Endothelial cell (in vitro differentiated cells): ENCODE measurements around the gene RIGI. TPM values are rescaled to one million over a fixed set of nuclear protein-coding genes. Genes with fewer than 3 reads are reported as not detected.
A peak's percentile ranks its signal among the peaks of the same experiment; 100 is the strongest.
"Not testable (repeated sequence)": the region's sequence is repeated elsewhere in the genome, so short reads cannot be mapped to it uniquely, and the experiment has no call there.

Source experiments
- DNase-seq: peaks from one replicate; pipeline ENCODE4 v3.0.0; 2021; ENCODE audit warnings: low spot score
- H3K27ac Mint-ChIP-seq: one replicate; pipeline ENCODE4 v1.8.0; 2021; ENCODE audit warnings: mixed read lengths, inconsistent platforms; ENCODE audit not compliant: unreplicated experiment
- H3K27me3 Mint-ChIP-seq: one replicate; pipeline ENCODE4 v1.8.0; 2021; ENCODE audit warnings: mild to moderate bottlenecking, moderate library complexity, mixed read lengths, inconsistent platforms; ENCODE audit not compliant: unreplicated experiment
- H3K36me3 Mint-ChIP-seq: one replicate; pipeline ENCODE4 v1.8.0; 2021; ENCODE audit warnings: mild to moderate bottlenecking, low read depth, mixed read lengths, inconsistent platforms; ENCODE audit not compliant: unreplicated experiment
- H3K4me1 Mint-ChIP-seq: one replicate; pipeline ENCODE4 v1.8.0; 2021; ENCODE audit warnings: mild to moderate bottlenecking, mixed read lengths, inconsistent platforms; ENCODE audit not compliant: unreplicated experiment
- H3K4me3 Mint-ChIP-seq: one replicate; pipeline ENCODE4 v1.8.0; 2021; ENCODE audit warnings: mild to moderate bottlenecking, mixed read lengths, inconsistent platforms; ENCODE audit not compliant: unreplicated experiment
- H3K9me3 Mint-ChIP-seq: one replicate; pipeline ENCODE4 v1.8.0; 2021; ENCODE audit warnings: mixed read lengths, inconsistent platforms; ENCODE audit not compliant: unreplicated experiment
- CTCF ChIP-seq: fragments of 200-600 bp; sonication (generic); IDR thresholded peaks from one replicate; pipeline ENCODE4 v1.5.0; 2021; ENCODE audit warnings: antibody characterized with exemption; ENCODE audit not compliant: unreplicated experiment
- total RNA-seq: library from RNA; stranded (reverse); fragmentation: NEBNext Ultra II Directional; extraction: Animal tissue kit (Norgen Biotek cat#: 25700); gene quantifications from one replicate; pipeline ENCODE4 v1.2.1, GENCODE V29; 2021; ENCODE audit not compliant: unreplicated experiment

Gene RIGI
- total RNA-seq, 1 donor from 2014 or later: 8.4 TPM

- Mint-ChIP-seq H3K4me3 (no peak overlapping the region), H3K27ac (no peak overlapping the region)
Measured at GRCh38 chr9:32533816-32534215, 7.8 kb upstream of the RIGI start.

GRCh38 chr9:32533336-32533735 is 7.3 kb upstream of the RIGI start:
- Mint-ChIP-seq H3K4me1 (no peaks in the 10 kb centered on the region), H3K9me3 (no peaks in the 10 kb centered on the region), H3K4me3 (no peak overlapping the region), H3K27me3 (no peaks in the 10 kb centered on the region), H3K27ac (no peak overlapping the region), H3K36me3 (no peaks in the 10 kb centered on the region)
- no peak for DNase-seq
- TF ChIP-seq CTCF: no peak

More at GRCh38 chr9:32533816-32534215, 7.8 kb upstream of the RIGI start:
- Mint-ChIP-seq H3K27me3 (no peaks in the 10 kb centered on the region), H3K36me3 (no peaks in the 10 kb centered on the region), H3K4me1 (no peaks in the 10 kb centered on the region), H3K9me3 (no peaks in the 10 kb centered on the region)
- TF ChIP-seq CTCF: no peak
- DNase-seq: no peak

GRCh38 chr9:32526707-32527048 is 682 bp upstream of the RIGI start:
- peak overlapping the region; percentile 87 for H3K27ac Mint-ChIP-seq
- peaks cover 3% of the 10 kb centered on the region for H3K27me3 Mint-ChIP-seq
- DNase-seq: no peak
- no peak for TF ChIP-seq CTCF
- H3K9me3 Mint-ChIP-seq: peaks cover 6% of the 10 kb centered on the region
- peaks cover 20% of the 10 kb centered on the region for H3K36me3 Mint-ChIP-seq
- H3K4me3 Mint-ChIP-seq: peak overlapping the region; percentile 91
- H3K4me1 Mint-ChIP-seq: peaks cover 13% of the 10 kb centered on the region

GRCh38 chr9:32525709-32526030 is 326 bp downstream of the RIGI start:
- no peak for TF ChIP-seq CTCF
- peaks cover 9% of the 10 kb centered on the region for H3K9me3 Mint-ChIP-seq
- peaks cover 13% of the 10 kb centered on the region for H3K4me1 Mint-ChIP-seq
- peaks cover 26% of the 10 kb centered on the region for H3K36me3 Mint-ChIP-seq
- H3K27me3 Mint-ChIP-seq: peaks cover 3% of the 10 kb centered on the region
- DNase-seq: no peak
- H3K27ac Mint-ChIP-seq: peak overlapping the region; percentile 87
- H3K4me3 Mint-ChIP-seq: peak overlapping the region; percentile 91

GRCh38 chr9:32524892-32525708 is 896 bp downstream of the RIGI start:
- Mint-ChIP-seq H3K4me3 (peak overlapping the region; percentile 91), H3K27ac (peak overlapping the region; percentile 87), H3K27me3 (peaks cover 4% of the 10 kb centered on the region), H3K4me1 (peaks cover 13% of the 10 kb centered on the region), H3K9me3 (peaks cover 9% of the 10 kb centered on the region), H3K36me3 (peaks cover 26% of the 10 kb centered on the region)
- no peak for DNase-seq
- TF ChIP-seq CTCF: no peak

- not testable (repeated sequence) for DNase-seq, H3K27me3 Mint-ChIP-seq, H3K9me3 Mint-ChIP-seq, H3K27ac Mint-ChIP-seq
- Mint-ChIP-seq H3K4me3 (peak overlapping the region; percentile 43), H3K36me3 (peaks cover 26% of the 10 kb centered on the region), H3K4me1 (peaks cover 13% of the 10 kb centered on the region)
Measured at GRCh38 chr9:32524558-32524891, 1.5 kb downstream of the RIGI start.
